ENCODE data around the gene SPART.

Gene SPART

DNA sequence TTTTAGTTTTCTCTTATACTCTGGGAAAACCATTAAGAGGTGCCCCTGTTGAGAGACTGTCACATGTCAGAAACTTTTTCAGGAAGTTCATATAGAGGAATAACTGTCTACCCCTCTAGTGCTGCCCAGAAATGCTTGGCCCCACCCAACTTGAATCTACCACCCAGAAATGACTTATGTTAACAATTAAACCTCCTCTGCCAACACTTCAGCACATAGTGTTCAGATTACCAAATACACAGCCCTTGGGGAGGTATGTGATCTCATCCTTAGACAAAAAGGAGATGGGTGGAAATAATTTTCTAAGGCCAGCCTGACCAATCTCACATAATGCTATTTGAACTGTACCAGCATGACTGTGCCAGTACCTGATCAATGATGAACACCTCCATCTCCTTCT is 84.2 kb downstream of the SPART start:
- no peaks in the 10 kb centered on the region for H3K9me3 Mint-ChIP-seq
- no peak for DNase-seq
- no peak overlapping the region for H3K4me3 Mint-ChIP-seq
- no peaks in the 10 kb centered on the region for H3K36me3 Mint-ChIP-seq (ENCODE audit: low read depth)
- peaks cover 8% of the 10 kb centered on the region for H3K27me3 Mint-ChIP-seq
- no peaks in the 10 kb centered on the region for H3K4me1 Mint-ChIP-seq (ENCODE audit: low read depth)
- no peak overlapping the region for H3K27ac Mint-ChIP-seq

DNA sequence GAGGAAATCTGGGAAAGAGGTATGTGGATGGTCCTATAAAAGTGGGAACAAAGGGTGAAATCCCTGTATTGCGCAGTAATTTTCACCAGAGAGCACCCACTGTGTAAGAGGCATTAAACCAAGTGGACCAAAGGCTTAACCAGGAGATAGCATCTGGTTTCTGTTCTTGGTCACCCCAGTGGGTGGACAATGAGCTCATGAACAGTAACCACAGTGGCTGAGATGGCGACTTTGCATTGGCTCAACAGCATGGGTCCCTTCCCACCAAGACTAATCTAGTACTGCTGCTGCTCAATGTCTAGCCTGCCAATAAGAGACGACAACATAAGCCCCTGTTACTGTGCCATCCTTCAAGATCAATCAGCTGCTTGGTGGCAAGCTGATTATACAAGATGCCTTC is 85.2 kb downstream of the SPART start:
- H3K4me3 Mint-ChIP-seq: no peak overlapping the region
- peaks cover 8% of the 10 kb centered on the region for H3K27me3 Mint-ChIP-seq
- no peak for DNase-seq
- no peaks in the 10 kb centered on the region for H3K9me3 Mint-ChIP-seq
- H3K27ac Mint-ChIP-seq: no peak overlapping the region
- no peaks in the 10 kb centered on the region for H3K36me3 Mint-ChIP-seq (ENCODE audit: low read depth)
- H3K4me1 Mint-ChIP-seq (ENCODE audit: low read depth): no peaks in the 10 kb centered on the region

DNA sequence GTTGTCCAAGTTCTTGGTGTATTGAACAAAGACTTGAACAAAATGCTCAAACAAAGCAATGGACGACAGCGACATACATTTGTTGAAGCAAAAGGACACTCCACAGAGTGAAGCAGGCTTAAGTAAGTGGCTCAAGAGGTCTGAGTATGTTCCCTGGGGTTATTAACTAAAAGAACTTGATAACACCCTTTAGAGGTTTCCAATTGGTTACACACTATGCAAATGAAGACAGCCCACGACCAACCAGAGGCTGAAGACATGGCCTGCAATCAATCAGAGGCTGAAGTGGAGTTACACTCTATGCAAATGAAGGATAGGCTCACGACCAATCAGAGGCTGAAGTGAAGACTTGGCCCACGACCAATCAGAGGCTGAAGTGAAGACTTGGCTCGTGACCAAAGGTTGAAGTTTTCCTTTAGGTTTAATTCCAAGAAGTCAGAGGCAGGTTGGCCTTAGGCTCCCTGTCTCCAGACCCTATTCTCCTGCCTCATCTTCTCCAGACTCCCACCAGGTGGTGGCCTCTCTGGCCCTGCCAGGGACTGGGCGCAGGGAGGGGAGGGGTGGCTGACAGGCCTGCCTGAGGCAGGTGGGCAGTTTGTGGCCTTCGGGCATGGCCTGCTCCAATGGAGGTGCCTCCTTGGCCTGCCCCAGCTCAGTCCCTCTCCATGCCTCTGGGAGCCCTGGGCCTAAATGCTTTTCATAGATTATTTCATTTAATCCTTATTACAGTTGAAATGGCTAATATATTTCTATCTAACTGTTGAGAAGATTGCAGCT is 86.6 kb downstream of the SPART start:
- DNase-seq: no peak
- Mint-ChIP-seq H3K36me3 (ENCODE audit: low read depth) (no peaks in the 10 kb centered on the region), H3K4me1 (ENCODE audit: low read depth) (no peaks in the 10 kb centered on the region), H3K9me3 (no peaks in the 10 kb centered on the region), H3K4me3 (no peak overlapping the region), H3K27ac (no peak overlapping the region), H3K27me3 (peaks cover 4% of the 10 kb centered on the region)

DNA sequence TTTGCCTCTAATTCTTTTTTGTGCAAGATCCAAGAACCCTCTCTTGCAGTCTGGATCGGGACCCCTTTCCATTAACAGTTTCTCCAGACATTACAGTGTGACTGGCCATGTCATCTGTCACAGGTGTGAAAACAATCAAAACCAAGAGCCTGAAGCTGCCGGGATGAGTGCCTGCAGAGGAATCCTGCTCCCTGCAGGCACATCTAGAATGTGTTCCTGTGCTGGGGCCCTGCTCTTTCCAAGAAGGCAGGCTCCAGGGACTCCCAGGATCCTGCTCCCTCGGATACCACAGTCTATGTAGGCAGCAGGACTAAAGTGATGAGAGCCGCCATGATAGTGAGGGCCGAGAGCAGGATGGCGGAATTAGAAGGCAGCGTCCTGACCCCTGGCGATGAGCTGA is 87.4 kb downstream of the SPART start:
- H3K4me3 Mint-ChIP-seq: no peak overlapping the region
- no peak for DNase-seq
- H3K27me3 Mint-ChIP-seq: peaks cover 4% of the 10 kb centered on the region
- H3K36me3 Mint-ChIP-seq (ENCODE audit: low read depth): no peaks in the 10 kb centered on the region
- no peaks in the 10 kb centered on the region for H3K4me1 Mint-ChIP-seq (ENCODE audit: low read depth)
- no peak overlapping the region for H3K27ac Mint-ChIP-seq
- H3K9me3 Mint-ChIP-seq: no peaks in the 10 kb centered on the region

Data from activated T-cell treated with anti-CD3 and anti-CD28 coated beads, Interleukin-2, amount 50 U/mL, for 24 hours (primary cell).